Transverse colon (tissue), 4 donors: ENCODE data around the gene ABCG1.

Experiments
- CTCF ChIP-seq, 5 experiments: fragments of 200-600 bp in 3 of 5; fragments of 450-650 bp in 2 of 5; sonication (generic) in 3 of 5; IDR thresholded peaks; 1 replicate in 2 of 5; 2 replicates in 3 of 5; pipeline ENCODE4 v1.5.1; 2016 to 2017; ENCODE audit warnings: antibody characterized with exemption in 5 of 5, inconsistent platforms in 3 of 5, mild to moderate bottlenecking in 2 of 5, moderate library complexity in 1 of 5
- POLR2A ChIP-seq: fragments of 450-650 bp; IDR thresholded peaks from one replicate; pipeline ENCODE4 v1.6.1; 2016; ENCODE audit warnings: antibody characterized with exemption, mild to moderate bottlenecking, moderate library complexity
- POLR2AphosphoS5 ChIP-seq, 3 donors: sonication (generic); formaldehyde crosslinking; IDR thresholded peaks; one replicate each; pipeline ENCODE4 v1.6.1; 2016; ENCODE audit warnings: antibody characterized with exemption in 3 of 3

GRCh38 chr21:42174173-42174572, 44.8 kb upstream of the ABCG1 start:
- TF ChIP-seq CTCF (IDR thresholded peaks at IDR 0.05) (no peak), POLR2A (no peak), POLR2AphosphoS5 (IDR thresholded peaks at IDR 0.05) (no peak)
